Testis (tissue), 2 donors: ENCODE data around the gene BMP7.

Experiments used
- CTCF ChIP-seq, 3 experiments: fragments of 450-650 bp in 2 of 3; fragments of 200-600 bp in 1 of 3; sonication (generic) in 1 of 3; IDR thresholded peaks; one replicate each; pipeline ENCODE4 v1.5.1; 2016 to 2019; ENCODE audit warnings: antibody characterized with exemption in 3 of 3, mild to moderate bottlenecking in 2 of 3, moderate library complexity in 1 of 3
- POLR2A ChIP-seq: fragments of 450-650 bp; IDR thresholded peaks from one replicate; pipeline ENCODE4 v1.6.1; 2017; ENCODE audit warnings: antibody characterized with exemption, mild to moderate bottlenecking, moderate library complexity

GRCh38 chr20:57249772-57250171 is 16.7 kb downstream of the BMP7 start:
- TF ChIP-seq CTCF (IDR thresholded peaks at IDR 0.05) (no peak), POLR2A (no peak)
